ENCODE data around the gene FGF19. TPM values are rescaled to one million over a fixed set of nuclear protein-coding genes. Genes with fewer than 3 reads are reported as not detected.

The FGF19 gene
- total RNA-seq, 1 donor from 2014 or later = 3.5 TPM

- Mint-ChIP-seq H3K4me3 (no peak overlapping the region), H3K27me3 (no peaks in the 10 kb centered on the region), H3K36me3 (peaks cover 3% of the 10 kb centered on the region), H3K4me1 (ENCODE audit: unreplicated experiment) (peaks cover 4% of the 10 kb centered on the region), H3K27ac (no peak overlapping the region), H3K9me3 (no peaks in the 10 kb centered on the region)
- TF ChIP-seq CTCF (conservative IDR thresholded peaks at IDR 0.05) = no peak
- no peak for DNase-seq (ENCODE audit: extremely low spot score, unreplicated experiment)
Measured at GRCh38 chr11:69662806-69663205, 41.0 kb downstream of the FGF19 start.

GRCh38 chr11:69662021-69662698, 41.7 kb downstream of the FGF19 start:
- no peaks in the 10 kb centered on the region for H3K27me3 Mint-ChIP-seq
- no peaks in the 10 kb centered on the region for H3K9me3 Mint-ChIP-seq
- no peak for DNase-seq (ENCODE audit: extremely low spot score, unreplicated experiment)

GRCh38 chr11:69661413-69661715, 42.5 kb downstream of the FGF19 start:
- Mint-ChIP-seq H3K4me1 (ENCODE audit: unreplicated experiment) (peaks cover 4% of the 10 kb centered on the region), H3K36me3 (peaks cover 3% of the 10 kb centered on the region), H3K9me3 (no peaks in the 10 kb centered on the region), H3K27me3 (no peaks in the 10 kb centered on the region), H3K4me3 (no peak overlapping the region), H3K27ac (no peak overlapping the region)
- no peak for TF ChIP-seq CTCF (conservative IDR thresholded peaks at IDR 0.05)
- no peak for DNase-seq (ENCODE audit: extremely low spot score, unreplicated experiment)

More at GRCh38 chr11:69662021-69662698, 41.7 kb downstream of the FGF19 start:
- H3K27ac Mint-ChIP-seq = no peak overlapping the region
- H3K4me3 Mint-ChIP-seq = no peak overlapping the region
- H3K4me1 Mint-ChIP-seq (ENCODE audit: unreplicated experiment) = peaks cover 4% of the 10 kb centered on the region
- TF ChIP-seq CTCF (conservative IDR thresholded peaks at IDR 0.05) = peak; percentile 59
- peaks cover 3% of the 10 kb centered on the region for H3K36me3 Mint-ChIP-seq

GRCh38 chr11:69660001-69660500, 43.8 kb downstream of the FGF19 start:
- Mint-ChIP-seq H3K27ac (no peak overlapping the region), H3K27me3 (no peaks in the 10 kb centered on the region), H3K4me1 (ENCODE audit: unreplicated experiment) (peaks cover 9% of the 10 kb centered on the region), H3K9me3 (no peaks in the 10 kb centered on the region), H3K36me3 (peaks cover 3% of the 10 kb centered on the region), H3K4me3 (no peak overlapping the region)
- TF ChIP-seq CTCF (conservative IDR thresholded peaks at IDR 0.05) = no peak
- DNase-seq (ENCODE audit: extremely low spot score, unreplicated experiment) = no peak

- Mint-ChIP-seq H3K9me3 (no peaks in the 10 kb centered on the region), H3K4me3 (no peak overlapping the region), H3K27ac (no peak overlapping the region), H3K27me3 (no peaks in the 10 kb centered on the region), H3K4me1 (ENCODE audit: unreplicated experiment) (peaks cover 9% of the 10 kb centered on the region), H3K36me3 (peaks cover 3% of the 10 kb centered on the region)
- no peak for DNase-seq (ENCODE audit: extremely low spot score, unreplicated experiment)
- TF ChIP-seq CTCF (conservative IDR thresholded peaks at IDR 0.05) = no peak
Measured at GRCh38 chr11:69659591-69659990, 44.2 kb downstream of the FGF19 start.
